Effector memory CD4-positive, alpha-beta T cell (primary cell): ENCODE measurements around the gene OXA1L.
"Not testable (repeated sequence)": the region's sequence is repeated elsewhere in the genome, so short reads cannot be mapped to it uniquely, and the experiment has no call there.

Experiments
- DNase-seq, 3 donors: peaks; one replicate each; pipeline ENCODE4 v3.0.0-alpha.2; 2020
- H3K27ac ChIP-seq: 2 replicates; pipeline ENCODE4 v1.7.0; 2013; ENCODE audit warnings: mild to moderate bottlenecking, low read length, moderate library complexity; ENCODE audit not compliant: insufficient read depth, poor library complexity, severe bottlenecking
- H3K27me3 ChIP-seq: replicated peaks from 2 replicates; pipeline ENCODE4 v1.7.0; 2013; ENCODE audit warnings: mild to moderate bottlenecking, low read length; ENCODE audit not compliant: insufficient read depth, control insufficient read depth, poor library complexity, severe bottlenecking
- H3K36me3 ChIP-seq: 2 replicates; pipeline ENCODE4 v1.7.0; 2013; ENCODE audit warnings: mild to moderate bottlenecking, low read length, moderate library complexity; ENCODE audit not compliant: control insufficient read depth, insufficient read depth
- H3K4me1 ChIP-seq: 2 replicates; pipeline ENCODE4 v1.7.0; 2013; ENCODE audit warnings: low read length, mild to moderate bottlenecking; ENCODE audit not compliant: control insufficient read depth, insufficient read depth, poor library complexity, severe bottlenecking
- H3K4me3 ChIP-seq: 2 replicates; pipeline ENCODE4 v1.7.0; 2013; ENCODE audit warnings: low read length, low read depth, mild to moderate bottlenecking; ENCODE audit not compliant: insufficient read depth, poor library complexity, severe bottlenecking
- H3K9me3 ChIP-seq: 2 replicates; pipeline ENCODE4 v1.7.0; 2013; ENCODE audit warnings: mild to moderate bottlenecking, low read length, moderate library complexity; ENCODE audit not compliant: control insufficient read depth

OXA1L gene

DNA sequence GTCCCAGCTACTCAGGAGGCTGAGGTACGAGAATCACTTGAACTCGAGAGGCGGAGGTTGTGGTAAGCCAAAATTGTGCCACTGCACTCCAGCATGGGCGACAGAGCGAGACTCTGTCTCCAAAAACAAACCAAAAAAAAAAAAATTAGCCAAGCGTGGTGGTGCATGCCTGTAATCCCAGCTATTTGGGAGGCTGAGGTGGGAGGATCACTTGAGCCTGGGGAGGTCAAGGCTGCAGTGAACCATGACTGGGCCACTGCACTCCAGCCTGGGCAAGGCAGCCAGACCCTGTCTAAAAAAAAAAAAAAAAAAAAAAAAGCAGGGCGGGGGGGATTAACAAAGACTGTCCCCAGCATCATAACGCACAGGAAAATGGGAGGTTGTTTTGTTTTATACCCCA, 10.4 kb downstream of the OXA1L start:
- H3K4me1 ChIP-seq, H3K27me3 ChIP-seq, H3K36me3 ChIP-seq, DNase-seq, H3K4me3 ChIP-seq, H3K27ac ChIP-seq, H3K9me3 ChIP-seq: not testable (repeated sequence)

DNA sequence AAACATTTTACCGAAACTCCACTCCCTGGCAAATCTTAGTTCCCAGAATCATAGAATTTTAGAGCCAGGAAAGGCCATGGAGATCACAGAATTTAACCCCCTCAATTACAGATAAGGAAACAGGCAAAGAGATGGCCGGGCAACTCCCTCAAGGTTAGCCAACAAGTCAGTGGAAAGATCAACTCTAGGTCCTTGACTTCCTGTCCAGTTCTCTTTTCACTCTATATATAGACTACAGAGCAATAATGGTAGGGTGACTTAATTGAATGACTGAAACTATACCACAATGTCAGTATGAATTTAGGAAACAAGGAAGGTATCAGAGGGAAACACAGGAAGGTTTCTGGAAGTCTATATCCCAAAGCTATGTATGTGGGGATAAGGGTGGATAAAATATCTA, 11.6 kb downstream of the OXA1L start:
- no peak for DNase-seq
- H3K4me3 ChIP-seq, result no peak overlapping the region
- no peaks in the 10 kb centered on the region for H3K9me3 ChIP-seq
- no peaks in the 10 kb centered on the region for H3K27me3 ChIP-seq
- H3K36me3 ChIP-seq, result peaks cover 3% of the 10 kb centered on the region
- no peaks in the 10 kb centered on the region for H3K4me1 ChIP-seq
- H3K27ac ChIP-seq, result no peak overlapping the region

GRCh38 chr14:22780105-22780679, 13.7 kb downstream of the OXA1L start:
- no peaks in the 10 kb centered on the region for H3K36me3 ChIP-seq
- no peaks in the 10 kb centered on the region for H3K4me1 ChIP-seq
- no peak overlapping the region for H3K4me3 ChIP-seq
- DNase-seq, result no peak
- no peak overlapping the region for H3K27ac ChIP-seq
- no peaks in the 10 kb centered on the region for H3K9me3 ChIP-seq
- H3K27me3 ChIP-seq, result no peaks in the 10 kb centered on the region

- Histone ChIP-seq H3K27me3 (no peaks in the 10 kb centered on the region), H3K4me1 (no peaks in the 10 kb centered on the region), H3K9me3 (no peaks in the 10 kb centered on the region), H3K36me3 (no peaks in the 10 kb centered on the region), H3K27ac (no peak overlapping the region), H3K4me3 (no peak overlapping the region)
- no peak for DNase-seq
Observed at GRCh38 chr14:22780941-22781300, 14.4 kb downstream of the OXA1L start.

DNA sequence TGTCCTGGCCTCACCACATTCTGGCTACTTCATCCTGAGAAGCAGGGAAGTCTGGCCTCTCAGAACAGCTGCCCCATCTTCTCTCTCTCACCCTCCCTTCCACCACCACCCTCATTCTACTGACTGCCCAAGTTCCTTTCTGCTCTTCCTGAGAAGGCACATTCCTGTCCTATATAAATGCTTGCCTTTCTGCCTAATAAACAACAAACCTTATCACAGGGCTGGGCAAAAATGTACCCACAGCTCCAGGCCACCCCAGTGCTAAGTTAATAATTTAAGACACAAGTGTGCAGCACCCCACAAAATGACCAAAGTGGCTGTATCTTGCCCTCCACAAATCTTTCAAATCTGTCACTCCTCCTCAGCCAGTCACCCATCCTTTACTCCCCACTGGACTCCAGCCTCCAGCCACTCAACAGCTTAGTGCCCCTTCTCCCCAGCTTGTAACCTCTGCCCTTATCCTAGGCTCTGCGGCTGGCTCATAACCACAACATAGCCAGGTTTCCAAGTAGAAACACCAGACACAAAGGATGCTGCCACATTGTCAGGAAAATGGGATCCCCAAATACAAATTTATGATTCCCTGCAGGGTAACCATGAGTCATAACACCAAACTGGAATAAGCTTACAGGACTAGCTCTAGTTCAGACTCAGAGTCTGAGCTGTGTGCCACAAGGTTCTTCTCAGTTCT, 15.0 kb downstream of the OXA1L start:
- no peaks in the 10 kb centered on the region for H3K27me3 ChIP-seq
- no peak overlapping the region for H3K4me3 ChIP-seq
- DNase-seq, result no peak
- no peaks in the 10 kb centered on the region for H3K36me3 ChIP-seq
- no peak overlapping the region for H3K27ac ChIP-seq
- H3K9me3 ChIP-seq, result no peaks in the 10 kb centered on the region
- H3K4me1 ChIP-seq, result no peaks in the 10 kb centered on the region

GRCh38 chr14:22786685-22787084, 20.2 kb downstream of the OXA1L start:
- Histone ChIP-seq H3K27me3 (no peaks in the 10 kb centered on the region), H3K4me3 (no peak overlapping the region), H3K4me1 (no peaks in the 10 kb centered on the region), H3K27ac (no peak overlapping the region), H3K36me3 (no peaks in the 10 kb centered on the region), H3K9me3 (no peaks in the 10 kb centered on the region)
- no peak for DNase-seq

- no peak overlapping the region for H3K27ac ChIP-seq
- H3K4me3 ChIP-seq, result no peak overlapping the region
- no peak for DNase-seq
Observed at GRCh38 chr14:22791301-22791700, 24.8 kb downstream of the OXA1L start.

DNA sequence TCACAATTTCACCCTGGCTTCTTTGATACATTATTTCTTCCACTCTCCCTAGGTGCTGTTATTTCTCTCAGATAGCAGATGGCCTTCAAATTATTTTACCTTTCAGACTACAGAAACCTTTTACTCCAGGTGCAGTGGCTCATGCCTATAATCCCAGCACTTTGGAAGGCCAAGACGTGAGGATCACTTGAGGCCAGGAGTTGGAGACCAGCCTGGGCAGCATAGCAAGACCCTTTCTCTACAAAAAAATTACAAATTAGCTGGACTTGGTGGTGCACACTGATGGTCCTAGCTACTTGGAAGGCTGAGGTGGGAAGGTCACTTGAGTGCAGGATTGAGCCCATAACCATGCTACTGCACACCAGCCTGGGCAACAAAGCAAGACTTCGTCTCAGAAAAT, 25.7 kb downstream of the OXA1L start:
- no peak overlapping the region for H3K4me3 ChIP-seq
- no peaks in the 10 kb centered on the region for H3K9me3 ChIP-seq
- no peaks in the 10 kb centered on the region for H3K36me3 ChIP-seq
- no peaks in the 10 kb centered on the region for H3K4me1 ChIP-seq
- no peak for DNase-seq
- H3K27me3 ChIP-seq, result no peaks in the 10 kb centered on the region
- no peak overlapping the region for H3K27ac ChIP-seq

More at GRCh38 chr14:22791301-22791700, 24.8 kb downstream of the OXA1L start:
- Histone ChIP-seq H3K9me3 (no peaks in the 10 kb centered on the region), H3K27me3 (no peaks in the 10 kb centered on the region), H3K36me3 (no peaks in the 10 kb centered on the region), H3K4me1 (no peaks in the 10 kb centered on the region)

DNA sequence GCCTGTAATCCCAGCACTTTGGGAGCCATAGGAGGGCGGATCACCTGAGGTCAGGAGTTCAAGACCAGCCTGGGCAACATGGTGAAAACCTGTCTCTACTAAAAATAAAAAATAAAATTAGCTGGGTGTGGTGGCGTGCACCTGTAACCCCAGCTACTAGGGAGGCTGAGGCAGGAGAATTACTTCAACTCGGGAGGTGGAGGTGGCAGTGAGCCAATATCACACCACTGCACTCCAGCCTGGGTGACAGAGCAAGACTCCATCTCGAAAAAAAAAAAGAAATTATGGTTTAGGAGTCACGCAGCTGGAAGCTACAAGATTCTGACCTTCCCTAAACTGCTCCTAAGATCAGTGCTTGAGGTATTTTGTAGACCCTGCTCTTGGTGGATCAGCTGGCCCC, 27.1 kb downstream of the OXA1L start:
- not testable (repeated sequence) for H3K4me3 ChIP-seq, DNase-seq, H3K27me3 ChIP-seq, H3K36me3 ChIP-seq, H3K9me3 ChIP-seq, H3K4me1 ChIP-seq, H3K27ac ChIP-seq

DNA sequence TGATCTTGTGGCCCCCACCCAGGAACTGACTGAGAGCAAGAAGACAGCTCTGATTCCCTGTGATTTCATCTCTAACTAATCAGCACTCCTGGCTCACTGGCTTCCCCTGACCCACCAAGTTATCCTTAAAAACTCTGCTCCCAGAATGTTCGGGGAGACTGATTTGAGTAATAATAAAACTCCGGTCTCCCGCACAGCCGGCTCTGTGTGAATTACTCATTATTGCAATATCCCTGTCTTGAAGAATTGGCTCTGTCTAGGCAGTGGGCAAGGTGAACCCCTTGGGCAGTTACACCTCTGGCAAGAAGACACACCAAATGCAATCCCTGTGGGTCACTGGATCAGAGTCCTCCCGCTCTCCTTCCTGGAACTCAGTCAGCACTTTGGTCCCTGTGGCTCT, 27.5 kb downstream of the OXA1L start:
- H3K27ac ChIP-seq, result no peak overlapping the region
- DNase-seq, result no peak
- no peaks in the 10 kb centered on the region for H3K36me3 ChIP-seq
- H3K9me3 ChIP-seq, result no peaks in the 10 kb centered on the region
- no peaks in the 10 kb centered on the region for H3K27me3 ChIP-seq
- H3K4me1 ChIP-seq, result no peaks in the 10 kb centered on the region
- H3K4me3 ChIP-seq, result no peak overlapping the region
